Vagina (tissue), 2 donors: Measurements from ENCODE around the gene SRPX2.

Source experiments
- POLR2A ChIP-seq, 2 donors: fragments of 450-650 bp; IDR thresholded peaks; one replicate each; pipeline ENCODE4 v1.6.1; 2017; ENCODE audit warnings: antibody characterized with exemption in 2 of 2, mild to moderate bottlenecking in 2 of 2, moderate library complexity in 2 of 2
- TF ChIP-seq, protein P1 (sequence below), 3 experiments: fragments of 450-650 bp in 2 of 3; fragments of 200-600 bp in 1 of 3; sonication (generic) in 1 of 3; IDR thresholded peaks; one replicate each; pipeline ENCODE4 v1.5.1; 2017 to 2019; ENCODE audit warnings: antibody characterized with exemption in 3 of 3, mild to moderate bottlenecking in 2 of 3, moderate library complexity in 2 of 3

DNA sequence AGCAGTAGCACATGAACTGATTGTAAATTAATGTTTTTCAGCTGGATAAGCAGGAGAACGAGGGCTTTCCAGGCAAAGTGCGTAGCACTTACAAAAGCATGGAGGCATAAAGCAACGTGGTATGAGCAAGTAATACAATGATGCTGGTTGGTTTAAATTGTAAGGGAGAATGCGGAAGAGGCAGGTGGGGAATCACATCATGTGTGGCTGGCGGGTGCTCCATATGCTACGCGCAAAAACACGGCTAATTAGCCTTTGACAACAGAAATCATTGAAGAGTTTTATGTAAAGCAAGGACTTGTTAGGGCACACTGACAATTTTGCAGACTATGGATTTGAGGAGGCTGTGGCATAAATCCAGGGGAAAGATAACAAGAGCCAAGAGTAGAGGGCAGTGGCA lies 73.4 kb downstream of the SRPX2 start:
- TF ChIP-seq, protein P1, sequence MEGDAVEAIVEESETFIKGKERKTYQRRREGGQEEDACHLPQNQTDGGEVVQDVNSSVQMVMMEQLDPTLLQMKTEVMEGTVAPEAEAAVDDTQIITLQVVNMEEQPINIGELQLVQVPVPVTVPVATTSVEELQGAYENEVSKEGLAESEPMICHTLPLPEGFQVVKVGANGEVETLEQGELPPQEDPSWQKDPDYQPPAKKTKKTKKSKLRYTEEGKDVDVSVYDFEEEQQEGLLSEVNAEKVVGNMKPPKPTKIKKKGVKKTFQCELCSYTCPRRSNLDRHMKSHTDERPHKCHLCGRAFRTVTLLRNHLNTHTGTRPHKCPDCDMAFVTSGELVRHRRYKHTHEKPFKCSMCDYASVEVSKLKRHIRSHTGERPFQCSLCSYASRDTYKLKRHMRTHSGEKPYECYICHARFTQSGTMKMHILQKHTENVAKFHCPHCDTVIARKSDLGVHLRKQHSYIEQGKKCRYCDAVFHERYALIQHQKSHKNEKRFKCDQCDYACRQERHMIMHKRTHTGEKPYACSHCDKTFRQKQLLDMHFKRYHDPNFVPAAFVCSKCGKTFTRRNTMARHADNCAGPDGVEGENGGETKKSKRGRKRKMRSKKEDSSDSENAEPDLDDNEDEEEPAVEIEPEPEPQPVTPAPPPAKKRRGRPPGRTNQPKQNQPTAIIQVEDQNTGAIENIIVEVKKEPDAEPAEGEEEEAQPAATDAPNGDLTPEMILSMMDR (IDR thresholded peaks at IDR 0.05): no peak
- no peak for TF ChIP-seq POLR2A (IDR thresholded peaks at IDR 0.05)
